H1 (cell line): ENCODE results near the gene OBI1. TPM values are rescaled to one million over a fixed set of nuclear protein-coding genes. Genes with fewer than 3 reads are reported as not detected.

Experiments
- FOSL1 ChIP-seq: IDR thresholded peaks from 2 replicates; pipeline ENCODE4 v1.6.1; 2011; ENCODE audit warnings: mild to moderate bottlenecking, low read depth, low read length, moderate library complexity; ENCODE audit not compliant: insufficient read depth
- SP1 ChIP-seq: IDR thresholded peaks from 2 replicates; pipeline ENCODE4 v1.6.1; 2011; ENCODE audit warnings: low read depth, low read length
- polyA plus RNA-seq, 7 experiments: library from polyadenylated mRNA; depleted of rRNA in 3 of 7; stranded (reverse) in 5 of 7; unstranded in 2 of 7; fragments of >200 nt in 5 of 7; fragments of 200-250 nt in 2 of 7; gene quantifications; 1 replicate in 5 of 7; 2 replicates in 1 of 7; 4 replicates in 1 of 7; pipeline versions ENCODE4 v1.2.1 to v1.2.3, GENCODE V29; 2011 to 2013; ENCODE audit warnings: missing spikeins in 2 of 7, mixed read lengths in 2 of 7
- total RNA-seq: library from RNA; stranded (reverse); fragmentation: NEBNext Ultra II Directional; extraction: Animal tissue kit (Norgen Biotek cat#: 25700); gene quantifications from 2 replicates; pipeline ENCODE4 v1.2.1, GENCODE V29; 2021

The OBI1 gene
- total and polyA plus RNA-seq, 2 of the 8 experiments (the other 6 are each of a cell fraction or from before 2014, with no cell fraction given) = 7.1 to 14.3 TPM

DNA sequence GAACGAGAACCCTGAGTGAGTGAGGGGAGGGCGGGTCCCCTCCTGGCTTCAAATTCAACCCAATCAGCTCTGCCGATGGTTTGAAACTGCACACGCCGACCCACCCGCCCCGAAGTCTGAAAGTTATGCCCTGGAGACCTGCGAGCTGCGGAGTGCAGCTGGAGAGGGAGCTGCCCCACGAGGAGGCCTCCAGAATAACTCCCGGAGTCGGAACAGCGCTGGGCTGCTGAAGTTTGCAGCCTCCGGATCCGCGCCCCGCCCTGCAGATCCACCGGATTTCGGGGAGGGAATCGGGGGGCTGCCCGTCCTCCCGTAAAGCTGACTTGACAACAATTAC lies 62.6 kb downstream of the OBI1 start (continued):
- TF ChIP-seq SP1 (no peak), FOSL1 (no peak)
- TF ChIP-seq, all 59 proteins: peak for 0
